A673 (cell line): Measurements from ENCODE around the gene NELL1.

Experiments
- EZH2 ChIP-seq: fragments of 200-600 bp; sonication (generic); IDR thresholded peaks from 2 replicates; pipeline ENCODE4 v1.6.1; 2017; ENCODE audit warnings: borderline replicate concordance, low read depth, mild to moderate bottlenecking, mixed read lengths, antibody characterized with exemption, low read length; ENCODE audit not compliant: poor library complexity, severe bottlenecking
- TF ChIP-seq, protein P1 (sequence below): fragments of 300-800, 200-600 bp; sonication (generic); conservative IDR thresholded peaks from 2 replicates; pipeline ENCODE4 v1.5.1; 2017; ENCODE audit warnings: low read depth, mild to moderate bottlenecking, antibody characterized with exemption, low read length, moderate library complexity, mixed read lengths

DNA sequence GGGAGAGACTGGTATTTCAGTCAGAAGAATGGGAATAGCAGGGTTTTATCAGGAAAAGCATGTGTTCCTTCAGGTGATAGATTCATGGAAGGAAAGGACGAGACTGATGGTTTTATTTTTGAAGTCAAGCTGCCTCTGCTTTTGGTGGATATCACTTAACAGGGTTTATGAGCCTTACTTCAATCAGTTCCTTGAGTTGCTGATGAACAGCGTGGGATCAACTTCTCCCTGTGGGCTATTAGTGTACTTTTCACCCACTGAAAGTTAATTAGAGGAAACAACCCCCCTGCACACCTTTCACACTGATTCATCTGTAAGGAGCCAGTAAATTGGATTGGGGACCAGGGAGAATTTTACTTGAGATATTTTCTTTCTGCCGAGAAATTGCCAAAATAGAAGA, 479.0 kb downstream of the NELL1 start:
- TF ChIP-seq, protein P1, sequence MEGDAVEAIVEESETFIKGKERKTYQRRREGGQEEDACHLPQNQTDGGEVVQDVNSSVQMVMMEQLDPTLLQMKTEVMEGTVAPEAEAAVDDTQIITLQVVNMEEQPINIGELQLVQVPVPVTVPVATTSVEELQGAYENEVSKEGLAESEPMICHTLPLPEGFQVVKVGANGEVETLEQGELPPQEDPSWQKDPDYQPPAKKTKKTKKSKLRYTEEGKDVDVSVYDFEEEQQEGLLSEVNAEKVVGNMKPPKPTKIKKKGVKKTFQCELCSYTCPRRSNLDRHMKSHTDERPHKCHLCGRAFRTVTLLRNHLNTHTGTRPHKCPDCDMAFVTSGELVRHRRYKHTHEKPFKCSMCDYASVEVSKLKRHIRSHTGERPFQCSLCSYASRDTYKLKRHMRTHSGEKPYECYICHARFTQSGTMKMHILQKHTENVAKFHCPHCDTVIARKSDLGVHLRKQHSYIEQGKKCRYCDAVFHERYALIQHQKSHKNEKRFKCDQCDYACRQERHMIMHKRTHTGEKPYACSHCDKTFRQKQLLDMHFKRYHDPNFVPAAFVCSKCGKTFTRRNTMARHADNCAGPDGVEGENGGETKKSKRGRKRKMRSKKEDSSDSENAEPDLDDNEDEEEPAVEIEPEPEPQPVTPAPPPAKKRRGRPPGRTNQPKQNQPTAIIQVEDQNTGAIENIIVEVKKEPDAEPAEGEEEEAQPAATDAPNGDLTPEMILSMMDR: no peak
- no peak for TF ChIP-seq EZH2
